Stimulated activated CD8-positive, alpha-beta memory T cell treated with anti-CD3 and anti-CD28 coated beads, Interleukin-2, amount 100 ng/mL, for 1 hour (primary cell): ENCODE data around the gene RNF144A.
A peak's percentile ranks its signal among the peaks of the same experiment; 100 is the strongest.

Source experiments
- DNase-seq, 2 donors: peaks; one replicate each; pipeline ENCODE4 v3.0.0-alpha.2; 2020; ENCODE audit warnings: low read depth in 2 of 2

RNF144A gene

GRCh38 chr2:7044253-7045250, 127.3 kb downstream of the RNF144A start:
- peak; percentile 54 to 58 for DNase-seq

GRCh38 chr2:7045601-7046590, 128.7 kb downstream of the RNF144A start:
- no peak for DNase-seq

- no peak for DNase-seq
Observed at GRCh38 chr2:7047661-7048060, 130.4 kb downstream of the RNF144A start.

GRCh38 chr2:7048762-7049294, 131.6 kb downstream of the RNF144A start:
- DNase-seq = no peak

GRCh38 chr2:7052404-7052803, 135.2 kb downstream of the RNF144A start:
- no peak for DNase-seq

GRCh38 chr2:7053650-7054265, 136.5 kb downstream of the RNF144A start:
- no peak for DNase-seq

- DNase-seq = no peak
Observed at GRCh38 chr2:7057865-7058400, 140.7 kb downstream of the RNF144A start.

GRCh38 chr2:7060156-7060555, 142.9 kb downstream of the RNF144A start:
- no peak for DNase-seq

- DNase-seq = no peak
Observed at GRCh38 chr2:7060631-7061449, 143.6 kb downstream of the RNF144A start.

- DNase-seq = no peak
Observed at GRCh38 chr2:7061450-7061789, 144.2 kb downstream of the RNF144A start.

- DNase-seq = no peak
Observed at GRCh38 chr2:7061921-7062320, 144.7 kb downstream of the RNF144A start.

- no peak for DNase-seq
Observed at GRCh38 chr2:7063789-7064188, 146.6 kb downstream of the RNF144A start.

- no peak for DNase-seq
Observed at GRCh38 chr2:7068457-7068856, 151.2 kb downstream of the RNF144A start.

GRCh38 chr2:7070483-7070882, 153.3 kb downstream of the RNF144A start:
- DNase-seq = no peak

GRCh38 chr2:7071154-7071553, 153.9 kb downstream of the RNF144A start:
- no peak for DNase-seq

GRCh38 chr2:7071916-7072556, 154.8 kb downstream of the RNF144A start:
- no peak for DNase-seq

- DNase-seq = no peak
Observed at GRCh38 chr2:7073901-7074300, 156.7 kb downstream of the RNF144A start.

- DNase-seq = no peak
Observed at GRCh38 chr2:7075834-7076233, 158.6 kb downstream of the RNF144A start.

GRCh38 chr2:7077660-7078267, 160.6 kb downstream of the RNF144A start:
- no peak for DNase-seq
